ENCODE data around the gene PTH1R. TPM values are rescaled to one million over a fixed set of nuclear protein-coding genes. Genes with fewer than 3 reads are reported as not detected.

PTH1R gene
- total and polyA plus RNA-seq, 4 donors, result 11.2 to 29.7 (median 19.9) TPM

- H3K36me3 ChIP-seq (ENCODE audit: control insufficient read depth in 4 of 4, insufficient read depth in 4 of 4, low read length in 4 of 4), result peaks cover 0 to 7% (median 3%) of the 10 kb centered on the region in 4 donors
- no peak overlapping the region for H3K4me3 ChIP-seq
- H3K9ac ChIP-seq (ENCODE audit: insufficient read depth in 1 of 2, low read length in 2 of 2), result no peak overlapping the region
- peaks cover 12 to 57% (median 50%) of the 10 kb centered on the region in 5 donors for H3K4me1 ChIP-seq (ENCODE audit: control insufficient read depth in 5 of 5, insufficient read depth in 5 of 5, low read length in 5 of 5)
- 39 to 45% methylated on average over 19 of the region's 19 CpGs for WGBS, 2 donors
- no peaks in the 10 kb centered on the region for H3K27me3 ChIP-seq (ENCODE audit: control insufficient read depth in 3 of 3, insufficient read depth in 3 of 3, low read length in 2 of 3)
- ATAC-seq (ENCODE audit: insufficient read depth, low FRiP score), result peak; percentile 67
- H3K27ac ChIP-seq (ENCODE audit: low read depth in 1 of 2, low read length in 1 of 2), result peak overlapping the region; percentile 80 to 94
- peak in 2 of 3 donors; percentile 42 to 64 for DNase-seq
- no peaks in the 10 kb centered on the region for H3K9me3 ChIP-seq (ENCODE audit: control insufficient read depth in 4 of 4, insufficient read depth in 3 of 4, low read length in 3 of 4)
- no peak for TF ChIP-seq CTCF (IDR thresholded peaks at IDR 0.05; ENCODE audit: control extremely low read depth, extremely low read depth)
Measured at GRCh38 chr3:46947981-46948791, 70.7 kb downstream of the PTH1R start.

GRCh38 chr3:46948830-46949671 is 71.5 kb downstream of the PTH1R start:
- Histone ChIP-seq H3K4me3 (no peak overlapping the region), H3K4me1 (ENCODE audit: control insufficient read depth in 5 of 5, insufficient read depth in 5 of 5, low read length in 5 of 5) (peaks cover 12 to 58% (median 45%) of the 10 kb centered on the region in 5 donors), H3K27ac (ENCODE audit: low read depth in 1 of 2, low read length in 1 of 2) (peak overlapping the region; percentile 80 to 94), H3K9me3 (ENCODE audit: control insufficient read depth in 4 of 4, insufficient read depth in 3 of 4, low read length in 3 of 4) (no peaks in the 10 kb centered on the region), H3K27me3 (ENCODE audit: control insufficient read depth in 3 of 3, insufficient read depth in 3 of 3, low read length in 2 of 3) (no peaks in the 10 kb centered on the region), H3K9ac (ENCODE audit: insufficient read depth in 1 of 2, low read length in 2 of 2) (no peak overlapping the region), H3K36me3 (ENCODE audit: control insufficient read depth in 4 of 4, insufficient read depth in 4 of 4, low read length in 4 of 4) (peaks cover 0 to 7% (median 3%) of the 10 kb centered on the region in 4 donors)
- peak; percentile 30 for ATAC-seq (ENCODE audit: insufficient read depth, low FRiP score)
- DNase-seq, result peak in 2 of 3 donors; percentile 58 to 69
- no peak for TF ChIP-seq CTCF (IDR thresholded peaks at IDR 0.05; ENCODE audit: control extremely low read depth, extremely low read depth)
- WGBS, 2 donors, result 24 to 33% methylated on average over 6 of the region's 6 CpGs

- ATAC-seq (ENCODE audit: insufficient read depth, low FRiP score) (no peak), DNase-seq (no peak)
- H3K27ac ChIP-seq (ENCODE audit: low read depth in 1 of 2, low read length in 1 of 2), result peak overlapping the region in 1 of 2 donors; percentile 51
- TF ChIP-seq CTCF (IDR thresholded peaks at IDR 0.05; ENCODE audit: control extremely low read depth, extremely low read depth), result no peak
- no peaks in the 10 kb centered on the region for H3K27me3 ChIP-seq (ENCODE audit: control insufficient read depth in 3 of 3, insufficient read depth in 3 of 3, low read length in 2 of 3)
- H3K9me3 ChIP-seq (ENCODE audit: control insufficient read depth in 4 of 4, insufficient read depth in 3 of 4, low read length in 3 of 4), result no peaks in the 10 kb centered on the region
- H3K9ac ChIP-seq (ENCODE audit: insufficient read depth in 1 of 2, low read length in 2 of 2), result no peak overlapping the region
- whole genome bisulfite sequencing, 2 donors, result 91 to 99% methylated on average over 2 of the region's 2 CpGs
- H3K36me3 ChIP-seq (ENCODE audit: control insufficient read depth in 4 of 4, insufficient read depth in 4 of 4, low read length in 4 of 4), result peaks cover 0 to 7% (median 4%) of the 10 kb centered on the region in 4 donors
- H3K4me3 ChIP-seq, result no peak overlapping the region
- H3K4me1 ChIP-seq (ENCODE audit: control insufficient read depth in 5 of 5, insufficient read depth in 5 of 5, low read length in 5 of 5), result peaks cover 12 to 48% (median 36%) of the 10 kb centered on the region in 5 donors
Measured at GRCh38 chr3:46950177-46950576, 72.7 kb downstream of the PTH1R start.
